Uterus (tissue), 4 donors: ENCODE data around the gene CCDC107. TPM values are rescaled to one million over a fixed set of nuclear protein-coding genes. Genes with fewer than 3 reads are reported as not detected.

Experiments used
- DNase-seq, 2 donors: peaks; one replicate each; pipeline ENCODE4 v3.0.0-alpha.2; 2019 to 2020
- H3K27ac ChIP-seq, 2 donors: fragments of 200-600 bp; sonication (generic); 1 replicate in 1 of 2; 2 replicates in 1 of 2; pipeline ENCODE4 v1.5.1; 2016 to 2018
- H3K27me3 ChIP-seq, 2 donors: fragments of 200-600 bp; sonication (generic); one replicate each; pipeline ENCODE4 v1.5.1; 2018 to 2019; ENCODE audit warnings: control low read depth in 1 of 2
- H3K36me3 ChIP-seq, 2 donors: fragments of 200-600 bp; sonication (generic); one replicate each; pipeline ENCODE4 v1.5.1; 2019; ENCODE audit warnings: control low read depth in 1 of 2
- H3K4me1 ChIP-seq, 2 donors: fragments of 200-600 bp; sonication (generic); one replicate each; pipeline ENCODE4 v1.5.1; 2018 to 2019; ENCODE audit warnings: control low read depth in 1 of 2
- H3K4me3 ChIP-seq, 2 donors: fragments of 200-600 bp; sonication (generic); 1 replicate in 1 of 2; 2 replicates in 1 of 2; pipeline ENCODE4 v1.5.1; 2018 to 2019; ENCODE audit warnings: mild to moderate bottlenecking in 1 of 2
- H3K9me3 ChIP-seq, 2 donors: fragments of 200-600 bp; sonication (generic); one replicate each; pipeline ENCODE4 v1.5.1; 2019; ENCODE audit warnings: control low read depth in 1 of 2
- POLR2A ChIP-seq, 2 donors: fragments of 450-650 bp; IDR thresholded peaks; one replicate each; pipeline ENCODE4 v1.6.1; 2016; ENCODE audit warnings: antibody characterized with exemption in 2 of 2, mild to moderate bottlenecking in 1 of 2, moderate library complexity in 1 of 2
- intact Hi-C: fragments of 100-400 bp; cut with DNase I; formaldehyde crosslinking; loops from one replicate; pipeline ENCODE4 v1.15.1; 2023; ENCODE audit warnings: low total_unique reads
- total RNA-seq, 4 donors: library from RNA; depleted of rRNA in 3 of 4; stranded (reverse); fragments of >200 nt in 3 of 4; gene quantifications; one replicate each; pipeline versions ENCODE4 v1.1.0 to v1.2.4, GENCODE V29; 2014 to 2023
- TF ChIP-seq, protein P1 (sequence below), 4 experiments: fragments of 200-600 bp in 2 of 4; fragments of 450-650 bp in 2 of 4; sonication (generic) in 2 of 4; IDR thresholded peaks; one replicate each; pipeline ENCODE4 v1.5.1; 2016 to 2019; ENCODE audit warnings: antibody characterized with exemption in 4 of 4, mild to moderate bottlenecking in 2 of 4, moderate library complexity in 1 of 4
- donor health status: DM: yes; HTN: yes; CAD: no.

CCDC107 gene
- total RNA-seq, 4 donors from 2014 or later, result 9.0 to 120 (median 32.1) TPM

- H3K27ac ChIP-seq, result no peak overlapping the region
- DNase-seq, result no peak
- H3K4me1 ChIP-seq, result no peaks in the 10 kb centered on the region
- no peaks in the 10 kb centered on the region for H3K36me3 ChIP-seq
- H3K9me3 ChIP-seq, result no peaks in the 10 kb centered on the region
- TF ChIP-seq, protein P1, sequence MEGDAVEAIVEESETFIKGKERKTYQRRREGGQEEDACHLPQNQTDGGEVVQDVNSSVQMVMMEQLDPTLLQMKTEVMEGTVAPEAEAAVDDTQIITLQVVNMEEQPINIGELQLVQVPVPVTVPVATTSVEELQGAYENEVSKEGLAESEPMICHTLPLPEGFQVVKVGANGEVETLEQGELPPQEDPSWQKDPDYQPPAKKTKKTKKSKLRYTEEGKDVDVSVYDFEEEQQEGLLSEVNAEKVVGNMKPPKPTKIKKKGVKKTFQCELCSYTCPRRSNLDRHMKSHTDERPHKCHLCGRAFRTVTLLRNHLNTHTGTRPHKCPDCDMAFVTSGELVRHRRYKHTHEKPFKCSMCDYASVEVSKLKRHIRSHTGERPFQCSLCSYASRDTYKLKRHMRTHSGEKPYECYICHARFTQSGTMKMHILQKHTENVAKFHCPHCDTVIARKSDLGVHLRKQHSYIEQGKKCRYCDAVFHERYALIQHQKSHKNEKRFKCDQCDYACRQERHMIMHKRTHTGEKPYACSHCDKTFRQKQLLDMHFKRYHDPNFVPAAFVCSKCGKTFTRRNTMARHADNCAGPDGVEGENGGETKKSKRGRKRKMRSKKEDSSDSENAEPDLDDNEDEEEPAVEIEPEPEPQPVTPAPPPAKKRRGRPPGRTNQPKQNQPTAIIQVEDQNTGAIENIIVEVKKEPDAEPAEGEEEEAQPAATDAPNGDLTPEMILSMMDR (IDR thresholded peaks at IDR 0.05), result no peak
- no peak for TF ChIP-seq POLR2A (IDR thresholded peaks at IDR 0.05)
- no peak overlapping the region for H3K4me3 ChIP-seq
- intact Hi-C loops, result no loop called here
- no peaks in the 10 kb centered on the region for H3K27me3 ChIP-seq
Observed at GRCh38 chr9:35612843-35613242, 45.2 kb upstream of the CCDC107 start.

DNA sequence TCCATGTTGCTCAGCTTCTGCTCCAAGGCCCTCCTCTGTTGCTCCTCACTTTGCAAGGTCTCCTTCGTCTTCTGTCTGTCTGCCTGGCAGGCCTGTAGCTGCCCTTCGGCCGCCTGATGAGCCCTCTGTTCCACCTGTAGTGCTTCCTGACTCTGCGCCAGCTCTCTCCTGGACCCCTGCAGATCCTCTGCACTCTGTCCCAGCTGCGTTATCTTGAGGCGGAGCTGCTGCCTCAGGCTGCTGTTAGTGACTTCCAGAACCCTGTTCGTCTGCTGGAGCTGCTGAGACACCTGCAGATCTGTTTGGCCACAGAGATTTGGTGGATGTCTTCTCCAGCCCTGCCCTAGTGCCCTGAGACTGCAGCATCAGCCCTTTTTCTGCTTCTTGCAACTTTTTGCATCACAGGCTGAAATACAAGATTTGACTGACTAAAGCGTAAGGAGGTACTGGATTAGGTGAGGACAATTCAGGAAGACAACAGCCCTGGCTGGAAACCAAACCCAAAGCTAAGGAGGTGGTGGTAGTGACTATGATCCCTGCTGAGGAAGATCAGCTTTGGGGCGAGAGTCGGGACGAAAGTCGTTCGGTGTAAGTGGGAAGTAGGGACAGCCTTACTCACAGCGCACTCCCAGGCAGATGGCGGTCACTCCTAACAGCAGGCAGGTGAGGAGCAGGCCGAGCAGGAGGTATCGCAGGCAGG, 42.0 kb upstream of the CCDC107 start:
- no peak for TF ChIP-seq POLR2A (IDR thresholded peaks at IDR 0.05)
- TF ChIP-seq, protein P1 (IDR thresholded peaks at IDR 0.05), result no peak
- Histone ChIP-seq H3K27me3 (no peaks in the 10 kb centered on the region), H3K4me3 (no peak overlapping the region), H3K4me1 (no peaks in the 10 kb centered on the region), H3K27ac (no peak overlapping the region), H3K9me3 (no peaks in the 10 kb centered on the region), H3K36me3 (no peaks in the 10 kb centered on the region)
- no peak for DNase-seq
- intact Hi-C loops, result no loop called here

DNA sequence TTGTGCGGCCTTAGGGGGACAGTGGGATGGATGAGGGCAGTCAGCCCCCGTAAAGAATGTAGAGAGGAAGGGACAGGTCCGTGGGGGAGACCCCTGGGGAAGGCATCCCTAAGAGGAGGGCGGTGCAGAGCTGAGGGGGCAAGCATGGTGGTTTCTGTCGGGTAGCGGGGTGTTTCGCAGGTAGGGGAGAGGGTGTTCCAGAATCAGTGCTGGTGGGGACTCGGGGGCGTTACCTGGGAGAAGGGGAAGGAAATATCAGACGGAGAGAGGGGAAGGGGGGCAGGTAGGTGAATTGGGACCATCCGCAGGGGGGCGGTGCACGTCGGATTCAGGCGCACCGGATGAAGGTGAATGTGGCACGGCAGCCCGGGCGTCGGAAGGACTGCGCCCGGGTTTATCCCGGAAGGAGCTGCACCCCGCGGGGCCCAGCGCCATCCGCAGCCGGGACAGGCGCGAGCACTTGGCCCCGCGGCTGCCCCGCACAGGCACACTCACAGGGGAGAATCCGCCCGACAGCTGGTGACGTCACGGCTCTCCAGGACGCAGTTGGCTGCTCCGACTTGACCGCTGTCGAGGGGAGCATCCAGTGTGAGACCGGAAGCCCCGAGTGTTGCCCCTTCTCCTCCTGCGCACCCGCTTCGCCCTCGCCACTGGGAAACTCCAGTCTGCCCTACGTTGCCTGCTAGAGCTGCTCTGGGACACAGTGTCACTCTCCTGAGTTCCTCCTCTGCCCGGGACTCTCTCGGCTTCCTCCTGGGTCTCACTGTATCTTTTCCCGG, 41.2 kb upstream of the CCDC107 start:
- TF ChIP-seq POLR2A (IDR thresholded peaks at IDR 0.05), result no peak
- TF ChIP-seq, protein P1 (IDR thresholded peaks at IDR 0.05), result no peak
- Histone ChIP-seq H3K4me3 (peak overlapping the region; percentile 27 to 34), H3K36me3 (no peaks in the 10 kb centered on the region), H3K27ac (no peak overlapping the region), H3K9me3 (no peaks in the 10 kb centered on the region), H3K27me3 (no peaks in the 10 kb centered on the region), H3K4me1 (no peaks in the 10 kb centered on the region)
- intact Hi-C loops, result no loop called here
- DNase-seq, result peak; percentile 64 to 68

- no peak overlapping the region for H3K27ac ChIP-seq
- intact Hi-C loops, result no loop called here
- no peak for DNase-seq
- H3K27me3 ChIP-seq, result no peaks in the 10 kb centered on the region
- no peaks in the 10 kb centered on the region for H3K9me3 ChIP-seq
- H3K4me1 ChIP-seq, result no peaks in the 10 kb centered on the region
- TF ChIP-seq, protein P1 (IDR thresholded peaks at IDR 0.05), result no peak
- no peak for TF ChIP-seq POLR2A (IDR thresholded peaks at IDR 0.05)
- H3K36me3 ChIP-seq, result no peaks in the 10 kb centered on the region
- no peak overlapping the region for H3K4me3 ChIP-seq
Observed at GRCh38 chr9:35617548-35617947, 40.5 kb upstream of the CCDC107 start.

DNA sequence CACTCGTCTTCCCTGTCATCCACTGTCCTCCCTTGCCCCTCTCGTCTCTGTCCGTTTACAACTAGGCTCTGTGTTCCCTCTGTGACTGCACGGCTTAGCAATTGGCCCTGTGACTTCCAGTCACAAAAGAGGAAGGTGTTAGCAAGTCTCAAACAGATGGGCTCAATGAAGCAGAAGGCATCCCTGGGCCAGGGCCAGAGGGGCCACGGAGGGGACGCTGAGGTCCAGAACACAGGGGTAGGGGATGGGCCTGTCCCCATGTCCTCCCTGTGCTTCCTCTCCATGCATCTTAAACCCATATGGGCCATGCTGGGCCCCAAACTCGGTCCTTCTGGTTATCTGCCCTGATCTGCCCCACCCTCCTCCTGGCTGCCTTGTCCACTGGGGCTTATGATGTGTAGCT, 39.8 kb upstream of the CCDC107 start, which contains the start of gene CD72:
Gene CD72, minus strand, starts transcription at position 89 of the 403 bp plus-strand sequence. CDS start 110 bp downstream, outside the sequence.
- Histone ChIP-seq H3K4me1 (no peaks in the 10 kb centered on the region), H3K27ac (no peak within 1 kb of the TSS), H3K4me3 (peak within 1 kb of the TSS; percentile 27 to 34), H3K9me3 (no peaks in the 10 kb centered on the region), H3K36me3 (no peaks in the 10 kb centered on the region), H3K27me3 (no peaks in the 10 kb centered on the region)
- TF ChIP-seq POLR2A (IDR thresholded peaks at IDR 0.05), result no peak
- intact Hi-C loops, result no loop called here
- DNase-seq, result no peak
